ENCODE results near the gene WNT16.

- TF ChIP-seq CTCF (IDR thresholded peaks at IDR 0.05; ENCODE audit: low read length): no peak
- no peak for TF ChIP-seq EZH2 (optimal IDR thresholded peaks at IDR 0.05; ENCODE audit: low read depth, low read length)
- TF ChIP-seq EZH2phosphoT487 (IDR thresholded peaks at IDR 0.05; ENCODE audit: low read length): no peak
Measured at GRCh38 chr7:121371367-121371766, 42.6 kb downstream of the WNT16 start.
